Hepatic stellate cell (primary cell): Measurements from ENCODE around the gene MACROD2.

Experiments used
- DNase-seq: peaks from one replicate; pipeline ENCODE4 v3.0.0; 2011; ENCODE audit warnings: low spot score

MACROD2 gene

DNA sequence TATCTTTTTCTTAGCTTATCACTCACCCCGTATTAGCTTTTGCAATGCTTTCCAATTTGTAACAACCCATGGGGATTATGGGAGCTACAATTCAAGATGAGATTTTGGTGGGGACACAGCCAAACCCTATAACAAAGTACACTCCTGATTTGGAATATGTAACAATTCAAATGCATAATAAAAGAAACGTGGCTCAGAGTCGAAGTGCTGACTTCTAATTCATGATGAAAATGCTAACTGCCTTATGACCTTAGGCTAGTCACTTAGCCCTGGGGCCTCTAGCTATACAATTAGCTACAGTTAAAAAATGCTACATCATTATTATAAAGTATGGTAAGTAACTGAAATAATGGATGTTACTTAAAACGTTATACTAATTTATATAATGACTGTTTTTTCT lies 1297.1 kb downstream of the MACROD2 start:
- no peak for DNase-seq

- no peak for DNase-seq
Measured at GRCh38 chr20:15296422-15296821, 1301.1 kb downstream of the MACROD2 start.

DNA sequence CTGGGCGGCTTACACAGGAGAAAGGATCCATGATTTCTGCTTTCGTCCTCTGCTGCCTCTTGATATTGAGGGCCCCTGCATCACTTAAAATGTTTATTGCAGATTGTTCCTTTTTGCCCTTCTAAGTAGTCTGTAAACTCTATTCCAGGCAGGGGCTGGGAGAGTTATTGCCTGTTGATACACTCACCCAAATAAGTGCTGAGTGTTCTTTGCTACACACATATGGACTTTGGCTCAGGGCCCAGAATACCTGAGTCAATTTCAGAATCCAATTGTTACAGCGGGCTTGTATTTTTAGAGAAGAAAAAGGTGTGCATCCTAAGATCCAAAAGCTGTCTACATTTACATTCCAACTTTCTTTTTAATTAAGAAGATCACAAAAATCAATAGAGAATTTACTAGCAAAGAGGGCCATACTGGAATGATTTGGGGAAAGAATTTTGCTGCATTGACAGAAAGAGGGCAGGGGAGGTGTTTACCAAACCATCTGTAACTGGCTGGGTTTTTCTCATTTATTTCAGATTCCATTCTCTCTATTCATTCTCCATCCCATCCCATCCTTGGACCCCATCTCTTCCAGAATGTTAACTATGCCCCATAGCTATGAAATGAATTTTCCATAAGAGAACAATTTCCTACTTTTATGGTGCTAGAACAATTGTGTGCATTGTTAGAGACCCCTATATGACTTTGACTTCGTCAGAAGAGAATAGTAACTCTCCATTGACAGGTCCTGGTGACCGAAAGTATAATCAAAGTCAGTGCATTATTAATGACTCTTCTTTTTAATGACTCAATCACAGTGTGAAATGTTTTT lies 1302.0 kb downstream of the MACROD2 start:
- no peak for DNase-seq

- no peak for DNase-seq
Measured at GRCh38 chr20:15302075-15302474, 1306.8 kb downstream of the MACROD2 start.

GRCh38 chr20:15310361-15310760 lies 1315.0 kb downstream of the MACROD2 start:
- no peak for DNase-seq

DNA sequence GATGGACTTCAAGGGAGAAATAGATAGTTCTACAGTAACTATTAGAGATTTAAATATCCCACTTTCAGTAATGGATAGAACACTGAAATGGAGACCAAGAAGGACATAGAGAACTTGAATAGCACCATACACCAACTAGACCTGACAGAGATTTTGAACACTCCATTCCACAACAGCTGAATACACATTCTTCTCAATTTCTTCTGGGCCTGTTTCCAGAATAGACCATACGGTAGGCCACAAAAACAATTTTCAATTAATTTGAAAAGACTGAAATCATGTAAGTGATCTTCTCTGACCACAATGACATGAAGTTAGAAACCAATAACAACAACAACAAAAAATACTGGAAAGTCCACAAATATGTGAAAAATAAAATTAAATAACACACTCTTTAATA lies 1321.2 kb downstream of the MACROD2 start:
- no peak for DNase-seq

DNA sequence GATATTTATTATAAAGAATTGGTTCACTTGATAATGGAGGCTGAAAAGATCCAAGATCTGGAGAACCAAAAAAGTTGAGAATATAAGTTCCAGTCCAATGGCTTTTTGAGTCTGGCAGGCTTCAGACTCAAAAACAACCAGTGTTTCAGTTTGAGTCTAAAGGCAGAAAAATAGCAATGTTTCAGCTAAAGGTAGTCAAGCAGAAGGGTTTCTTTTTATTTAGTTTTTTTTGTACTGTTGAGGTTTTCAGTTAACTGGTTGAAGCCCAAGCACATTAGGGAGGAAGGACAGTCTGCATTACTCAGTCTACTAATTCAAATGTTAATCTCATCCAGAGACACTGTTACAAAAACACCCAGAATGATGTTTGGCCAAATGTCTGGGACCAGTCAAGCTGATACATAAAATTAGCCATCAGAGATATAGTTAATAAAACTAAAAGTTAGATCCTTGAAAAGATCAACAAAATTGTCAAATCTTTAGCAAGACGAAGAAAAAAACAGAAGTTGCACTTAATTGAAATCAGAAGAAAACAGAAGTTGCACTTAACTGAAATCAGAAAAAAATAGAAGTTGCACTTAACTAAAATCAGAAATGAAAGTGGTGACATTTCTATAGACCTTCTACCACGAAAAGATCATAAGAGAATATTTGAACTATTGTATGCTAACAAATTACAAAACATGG lies 1322.4 kb downstream of the MACROD2 start:
- DNase-seq = no peak

DNA sequence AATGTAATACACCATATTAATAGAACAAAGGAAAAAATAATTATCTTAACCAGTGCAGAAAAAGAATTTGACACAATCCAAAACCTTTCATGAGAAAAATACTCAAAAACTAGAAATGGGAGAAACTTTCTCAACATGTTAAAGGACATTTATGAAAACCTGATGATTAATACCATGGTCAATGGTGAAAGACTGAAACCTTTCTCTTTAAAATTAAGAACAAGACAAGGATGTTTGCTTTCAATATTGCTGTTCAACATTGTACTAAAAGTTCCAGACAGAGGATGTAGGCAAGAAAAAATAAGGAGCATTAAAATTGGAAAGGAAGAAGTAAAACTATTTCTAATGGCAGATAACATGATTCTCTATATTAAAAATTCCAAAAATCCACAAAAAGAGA lies 1323.4 kb downstream of the MACROD2 start:
- DNase-seq = no peak

DNA sequence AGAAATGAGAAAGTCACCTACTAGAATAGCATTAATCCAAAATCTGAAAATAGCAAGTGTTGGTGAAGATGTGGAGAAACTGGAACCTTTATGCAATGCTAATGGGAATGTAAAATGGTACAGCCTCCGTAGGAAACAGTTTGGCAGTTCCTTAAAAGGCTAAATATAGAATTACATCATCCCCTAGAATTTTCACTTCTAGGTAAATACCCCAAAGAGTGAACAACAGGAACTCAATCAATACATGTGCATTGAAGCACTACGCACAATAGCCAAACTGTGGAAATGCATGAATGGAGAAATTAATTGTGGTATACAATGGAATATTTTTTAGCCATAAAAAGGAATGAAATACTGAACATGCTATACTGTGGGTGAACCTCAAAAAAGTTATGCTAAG lies 1324.1 kb downstream of the MACROD2 start:
- DNase-seq = no peak

DNA sequence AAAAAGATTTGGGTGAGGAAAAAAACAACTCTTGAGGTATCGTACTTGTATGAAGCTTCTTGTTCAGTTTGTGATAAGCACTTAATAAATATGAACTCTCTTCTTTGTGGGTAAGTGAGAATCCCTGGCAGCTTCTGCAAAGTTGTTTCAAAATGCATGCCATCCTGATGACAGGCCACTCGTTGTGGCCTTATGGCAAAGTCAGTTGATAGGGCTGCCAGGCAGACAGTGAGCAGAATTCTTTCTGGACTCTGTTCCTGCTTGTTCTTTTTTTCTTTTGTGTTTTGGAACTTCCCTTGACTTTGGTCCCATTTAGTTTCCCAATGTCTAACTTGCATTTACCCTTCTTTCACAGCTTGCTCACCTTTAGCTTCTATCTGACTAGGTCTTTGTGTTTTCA lies 1325.6 kb downstream of the MACROD2 start:
- no peak for DNase-seq

GRCh38 chr20:15327123-15327522 lies 1331.8 kb downstream of the MACROD2 start:
- no peak for DNase-seq

- no peak for DNase-seq
Measured at GRCh38 chr20:15328084-15328483, 1332.8 kb downstream of the MACROD2 start.

- no peak for DNase-seq
Measured at GRCh38 chr20:15332711-15333160, 1337.4 kb downstream of the MACROD2 start.

- DNase-seq = no peak
Measured at GRCh38 chr20:15333170-15333569, 1337.9 kb downstream of the MACROD2 start.

- no peak for DNase-seq
Measured at GRCh38 chr20:15336011-15336410, 1340.7 kb downstream of the MACROD2 start.

GRCh38 chr20:15336536-15336935 lies 1341.2 kb downstream of the MACROD2 start:
- no peak for DNase-seq

- no peak for DNase-seq
Measured at GRCh38 chr20:15339264-15339663, 1343.9 kb downstream of the MACROD2 start.

- DNase-seq = no peak
Measured at GRCh38 chr20:15342991-15343523, 1347.7 kb downstream of the MACROD2 start.

GRCh38 chr20:15345287-15345686 lies 1350.0 kb downstream of the MACROD2 start:
- no peak for DNase-seq

- DNase-seq = no peak
Measured at GRCh38 chr20:15346657-15347280, 1351.5 kb downstream of the MACROD2 start.

- no peak for DNase-seq
Measured at GRCh38 chr20:15359056-15359455, 1363.7 kb downstream of the MACROD2 start.

DNA sequence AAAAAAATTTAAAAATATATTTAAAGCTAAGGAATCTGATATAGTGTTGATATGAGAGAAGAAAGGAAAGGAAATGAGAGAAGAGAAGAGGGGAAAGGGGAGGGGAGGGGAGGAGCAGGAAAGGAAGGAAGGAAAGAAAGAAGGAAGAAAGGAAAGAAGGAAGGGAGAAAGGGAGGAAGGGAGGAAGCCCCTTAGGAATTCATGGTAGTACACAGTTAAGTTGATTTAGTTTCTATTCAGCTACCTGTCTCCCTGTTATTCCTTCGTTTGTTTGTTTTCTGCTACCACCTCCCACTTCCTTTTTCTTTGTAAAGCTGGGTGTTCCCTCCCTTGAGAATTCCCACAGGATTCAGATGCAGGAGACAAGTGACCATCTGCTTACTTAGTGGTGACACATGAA lies 1367.5 kb downstream of the MACROD2 start:
- no peak for DNase-seq

GRCh38 chr20:15364781-15365180 lies 1369.5 kb downstream of the MACROD2 start:
- DNase-seq = no peak
